NCI-H1105 treated with DMSO at 0.1 percent for 48 hours (cell line): Measurements from ENCODE around the gene DMRT1.

Source experiments
- DNase-seq: peaks from one replicate; lab custom pipeline; 2025; lab: John Stamatoyannopoulos, UW

Gene DMRT1

GRCh38 chr9:972501-973294 is 131.2 kb downstream of the DMRT1 start:
- no peak for DNase-seq

GRCh38 chr9:973295-973834 is 131.9 kb downstream of the DMRT1 start:
- no peak for DNase-seq

GRCh38 chr9:974031-974995 is 132.8 kb downstream of the DMRT1 start:
- peak; percentile 21 for DNase-seq

- no peak for DNase-seq
These were observed 133.7 kb downstream of the DMRT1 start for GRCh38 chr9:974996-975739.

GRCh38 chr9:975740-976257 is 134.3 kb downstream of the DMRT1 start:
- DNase-seq, result no peak

GRCh38 chr9:976258-976942 is 134.9 kb downstream of the DMRT1 start, which contains the start of gene DMRT3:
TSS of gene DMRT3 (plus strand) at chr9:976655. CDS start at chr9:977002, 347 bp downstream.
- DNase-seq, result peak; percentile 66

GRCh38 chr9:976943-977837 is 135.7 kb downstream of the DMRT1 start:
- peak; percentile 66 for DNase-seq

GRCh38 chr9:977838-978830 is 136.6 kb downstream of the DMRT1 start:
- no peak for DNase-seq

GRCh38 chr9:979983-980382 is 138.5 kb downstream of the DMRT1 start:
- DNase-seq, result no peak

- no peak for DNase-seq
These were observed 139.1 kb downstream of the DMRT1 start for GRCh38 chr9:980640-981039.

- no peak for DNase-seq
These were observed 140.0 kb downstream of the DMRT1 start for GRCh38 chr9:981491-981898.

- no peak for DNase-seq
These were observed 141.1 kb downstream of the DMRT1 start for GRCh38 chr9:982394-983230.

GRCh38 chr9:994005-994404 is 152.5 kb downstream of the DMRT1 start:
- no peak for DNase-seq

- DNase-seq, result no peak
These were observed 153.7 kb downstream of the DMRT1 start for GRCh38 chr9:995192-995591.

- DNase-seq, result no peak
These were observed 154.3 kb downstream of the DMRT1 start for GRCh38 chr9:995781-996180.

GRCh38 chr9:998299-999110 is 157.0 kb downstream of the DMRT1 start:
- peak; percentile 18 for DNase-seq

GRCh38 chr9:1001838-1002237 is 160.3 kb downstream of the DMRT1 start:
- DNase-seq, result no peak
